Liver (tissue), 9 donors: ENCODE measurements around the gene PIGQ. TPM values are rescaled to one million over a fixed set of nuclear protein-coding genes. Genes with fewer than 3 reads are reported as not detected.

Source experiments
- DNase-seq: peaks from one replicate; pipeline ENCODE4 v3.0.0-alpha.2; 2017; ENCODE audit warnings: low spot score
- H3K27ac ChIP-seq, 2 donors: one replicate each; pipeline ENCODE4 v1.7.0; 2013; ENCODE audit warnings: inconsistent platforms in 2 of 2, low read length in 2 of 2, control low read depth in 1 of 2, low read depth in 1 of 2, mild to moderate bottlenecking in 1 of 2
- H3K27me3 ChIP-seq, 4 donors: one replicate each; pipeline versions ENCODE4 v1.6.1 to v1.7.0; 2013; ENCODE audit warnings: low read length in 3 of 4, inconsistent platforms in 1 of 4, mild to moderate bottlenecking in 1 of 4, moderate library complexity in 1 of 4; ENCODE audit not compliant: control insufficient read depth in 4 of 4, insufficient read depth in 4 of 4
- H3K36me3 ChIP-seq, 4 donors: one replicate each; pipeline versions ENCODE4 v1.6.1 to v1.7.0; 2013; ENCODE audit warnings: low read length in 3 of 4, mild to moderate bottlenecking in 3 of 4, low read depth in 1 of 4, moderate library complexity in 1 of 4; ENCODE audit not compliant: control insufficient read depth in 4 of 4, insufficient read depth in 3 of 4
- H3K4me1 ChIP-seq, 4 donors: one replicate each; pipeline versions ENCODE4 v1.6.1 to v1.7.0; 2013; ENCODE audit warnings: low read length in 3 of 4, mild to moderate bottlenecking in 3 of 4, moderate library complexity in 1 of 4; ENCODE audit not compliant: control insufficient read depth in 4 of 4, insufficient read depth in 4 of 4
- H3K4me3 ChIP-seq, 3 donors: one replicate each; pipeline versions ENCODE4 v1.6.1 to v1.7.0; 2013; ENCODE audit warnings: low read length in 3 of 3, control low read depth in 1 of 3, low read depth in 1 of 3, mild to moderate bottlenecking in 1 of 3
- H3K9ac ChIP-seq, 2 donors: one replicate each; pipeline ENCODE4 v1.7.0; 2013; ENCODE audit warnings: low read length in 2 of 2, mild to moderate bottlenecking in 2 of 2, moderate library complexity in 2 of 2, control low read depth in 1 of 2, low read depth in 1 of 2
- H3K9me3 ChIP-seq, 4 donors: one replicate each; pipeline versions ENCODE4 v1.6.1 to v1.7.0; 2013; ENCODE audit warnings: low read length in 3 of 4; ENCODE audit not compliant: control insufficient read depth in 4 of 4
- EGR1 ChIP-seq, 2 donors: IDR thresholded peaks; 2 replicates each; pipeline ENCODE4 v1.6.1; 2016 to 2018; ENCODE audit warnings: antibody characterized with exemption in 2 of 2, low read depth in 2 of 2
- FOXA1 ChIP-seq: IDR thresholded peaks from 2 replicates; pipeline ENCODE4 v1.6.1; 2016; ENCODE audit warnings: antibody characterized with exemption
- FOXA2 ChIP-seq: IDR thresholded peaks from 2 replicates; pipeline ENCODE4 v1.6.1; 2016; ENCODE audit warnings: antibody characterized with exemption
- GABPA ChIP-seq, 2 donors: IDR thresholded peaks in 1 of 2; conservative IDR thresholded peaks in 1 of 2; 2 replicates each; pipeline ENCODE4 v1.6.1; 2016; ENCODE audit warnings: antibody characterized with exemption in 2 of 2, mild to moderate bottlenecking in 1 of 2, moderate library complexity in 1 of 2
- HNF4A ChIP-seq, 2 donors: conservative IDR thresholded peaks; 2 replicates each; pipeline ENCODE4 v1.6.1; 2016; ENCODE audit warnings: antibody characterized with exemption in 2 of 2, mild to moderate bottlenecking in 2 of 2
- HNF4G ChIP-seq: IDR thresholded peaks from 2 replicates; pipeline ENCODE4 v1.6.1; 2016; ENCODE audit warnings: antibody characterized with exemption
- JUND ChIP-seq, 2 donors: IDR thresholded peaks; 2 replicates each; pipeline ENCODE4 v1.6.1; 2016; ENCODE audit warnings: antibody characterized with exemption in 2 of 2
- MAX ChIP-seq: IDR thresholded peaks from 2 replicates; pipeline ENCODE4 v1.6.1; 2016; ENCODE audit warnings: antibody characterized with exemption
- NR2F2 ChIP-seq: IDR thresholded peaks from 2 replicates; pipeline ENCODE4 v1.6.1; 2016; ENCODE audit warnings: antibody characterized with exemption
- RAD21 ChIP-seq, 2 donors: IDR thresholded peaks; 2 replicates each; pipeline ENCODE4 v1.6.1; 2016; ENCODE audit warnings: antibody characterized with exemption in 2 of 2, mild to moderate bottlenecking in 2 of 2
- REST ChIP-seq: IDR thresholded peaks from 2 replicates; pipeline ENCODE4 v1.6.1; 2016; ENCODE audit warnings: antibody characterized with exemption, mild to moderate bottlenecking
- RXRA ChIP-seq, 2 donors: IDR thresholded peaks; 2 replicates each; pipeline ENCODE4 v1.6.1; 2017 to 2018; ENCODE audit warnings: antibody characterized with exemption in 2 of 2, mild to moderate bottlenecking in 1 of 2
- SP1 ChIP-seq: IDR thresholded peaks from 2 replicates; pipeline ENCODE4 v1.6.1; 2018; ENCODE audit warnings: antibody characterized with exemption, mild to moderate bottlenecking
- TAF1 ChIP-seq: conservative IDR thresholded peaks from 2 replicates; pipeline ENCODE4 v1.6.1; 2016; ENCODE audit warnings: antibody characterized with exemption, mild to moderate bottlenecking
- YY1 ChIP-seq: IDR thresholded peaks from 2 replicates; pipeline ENCODE4 v1.6.1; 2016; ENCODE audit warnings: antibody characterized with exemption, mild to moderate bottlenecking
- ZBTB33 ChIP-seq: IDR thresholded peaks from 2 replicates; pipeline ENCODE4 v1.6.1; 2016; ENCODE audit warnings: antibody characterized with exemption
- WGBS: extraction: QIAGEN DNeasy Blood & Tissue Kit; methylation state at CpG from one replicate; pipeline ENCODE4 v1.1.7; 2013; 5-methylcytosine and 5-hydroxymethylcytosine counted together
- polyA plus RNA-seq, 2 donors: library from polyadenylated mRNA; stranded (reverse) in 1 of 2; unstranded in 1 of 2; fragments of 200-250 nt in 1 of 2; fragments of >200 nt in 1 of 2; fragmentation: Nextera tagmentation in 1 of 2; extraction: Ambion mirVana in 1 of 2; gene quantifications; one replicate each; pipeline versions ENCODE4 v1.2.1 to v1.2.3, GENCODE V29; 2013 to 2015
- total RNA-seq, 2 donors: library from RNA; depleted of rRNA; stranded (reverse); fragments of >200 nt; gene quantifications; one replicate each; pipeline ENCODE4 v1.2.3, GENCODE V29; 2014
- TF ChIP-seq, protein P1 (sequence below): fragments of 150-350 bp; IDR thresholded peaks from 2 replicates; pipeline ENCODE4 v1.5.1; 2017; ENCODE audit warnings: improper control_type of control experiment, low read depth, low read length; ENCODE audit not compliant: missing input control
- TF ChIP-seq, protein P2 (sequence below): IDR thresholded peaks from 2 replicates; pipeline ENCODE4 v1.6.1; 2016; ENCODE audit warnings: antibody characterized with exemption
- donor health status: healthy.
- donor health status: healthy.
- donor health status: healthy.
- donor health status: healthy.
- donor health status: healthy.

PIGQ gene
- total and polyA plus RNA-seq, 4 donors, result 16.8 to 144 (median 20.6) TPM

DNA sequence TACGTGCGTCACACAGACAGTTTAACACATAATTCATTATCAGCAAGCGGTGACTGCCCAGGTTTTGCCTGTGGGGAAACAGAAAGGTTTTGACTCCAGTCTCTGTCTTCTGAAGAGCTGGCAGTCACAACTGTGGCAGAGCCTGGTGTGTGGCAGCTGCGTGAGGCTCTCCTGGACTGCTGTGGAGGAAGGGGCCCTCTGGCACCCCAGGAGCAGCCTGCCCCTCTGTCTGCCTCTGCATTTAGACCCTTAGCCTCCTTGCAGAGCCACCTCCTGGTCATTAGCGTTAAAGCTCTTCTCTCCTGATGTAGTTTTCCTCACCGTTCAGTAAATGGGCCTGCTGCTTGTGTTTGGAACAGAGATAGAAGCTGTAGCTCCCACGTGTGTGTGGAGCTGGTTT is 31.0 kb downstream of the PIGQ start:
- H3K27ac ChIP-seq, result no peak overlapping the region

DNA sequence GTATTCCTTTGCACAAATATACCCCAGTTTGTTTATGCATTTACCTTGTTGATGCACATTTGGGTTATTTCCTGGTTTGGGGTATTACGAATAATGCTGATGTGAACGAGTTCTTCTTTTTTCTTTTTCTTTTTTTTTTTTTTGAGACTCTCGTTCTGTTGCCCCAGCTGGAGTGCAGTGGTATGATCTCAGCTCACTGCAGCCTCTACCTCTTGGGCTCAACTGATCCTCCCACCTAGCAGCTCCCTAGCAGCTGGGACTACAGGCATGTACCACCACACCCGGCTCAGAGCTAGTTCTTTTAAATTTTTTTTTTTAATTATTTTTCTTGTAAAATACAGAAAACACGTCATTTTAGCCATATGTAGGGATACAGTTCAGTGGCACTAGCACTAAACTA is 34.2 kb downstream of the PIGQ start:
- DNase-seq, result no peak
- no peak overlapping the region for H3K9ac ChIP-seq
- H3K4me1 ChIP-seq, result peaks cover 0 to 18% (median 2%) of the 10 kb centered on the region in 4 donors
- H3K4me3 ChIP-seq, result no peak overlapping the region
- no peaks in the 10 kb centered on the region for H3K27me3 ChIP-seq
- 80% methylated on average over 5 of the region's 5 CpGs for WGBS
- H3K9me3 ChIP-seq, result no peaks in the 10 kb centered on the region
- H3K27ac ChIP-seq, result no peak overlapping the region
- peaks cover 0 to 4% (median 2%) of the 10 kb centered on the region in 4 donors for H3K36me3 ChIP-seq
- TF ChIP-seq YY1 (no peak), REST (no peak), HNF4A (conservative IDR thresholded peaks at IDR 0.05) (no peak), RXRA (IDR thresholded peaks at IDR 0.05) (no peak), HNF4G (no peak), SP1 (no peak), NR2F2 (no peak), GABPA (IDR thresholded peaks at IDR 0.05 in 1 of 2, conservative IDR thresholded peaks at IDR 0.05 in 1 of 2) (no peak), ZBTB33 (no peak), FOXA2 (no peak), EGR1 (IDR thresholded peaks at IDR 0.05; ENCODE audit: low read depth in 2 of 2) (no peak), JUND (IDR thresholded peaks at IDR 0.05) (no peak), RAD21 (IDR thresholded peaks at IDR 0.05) (no peak), TAF1 (no peak), FOXA1 (no peak), MAX (no peak)
- TF ChIP-seq, protein P1, sequence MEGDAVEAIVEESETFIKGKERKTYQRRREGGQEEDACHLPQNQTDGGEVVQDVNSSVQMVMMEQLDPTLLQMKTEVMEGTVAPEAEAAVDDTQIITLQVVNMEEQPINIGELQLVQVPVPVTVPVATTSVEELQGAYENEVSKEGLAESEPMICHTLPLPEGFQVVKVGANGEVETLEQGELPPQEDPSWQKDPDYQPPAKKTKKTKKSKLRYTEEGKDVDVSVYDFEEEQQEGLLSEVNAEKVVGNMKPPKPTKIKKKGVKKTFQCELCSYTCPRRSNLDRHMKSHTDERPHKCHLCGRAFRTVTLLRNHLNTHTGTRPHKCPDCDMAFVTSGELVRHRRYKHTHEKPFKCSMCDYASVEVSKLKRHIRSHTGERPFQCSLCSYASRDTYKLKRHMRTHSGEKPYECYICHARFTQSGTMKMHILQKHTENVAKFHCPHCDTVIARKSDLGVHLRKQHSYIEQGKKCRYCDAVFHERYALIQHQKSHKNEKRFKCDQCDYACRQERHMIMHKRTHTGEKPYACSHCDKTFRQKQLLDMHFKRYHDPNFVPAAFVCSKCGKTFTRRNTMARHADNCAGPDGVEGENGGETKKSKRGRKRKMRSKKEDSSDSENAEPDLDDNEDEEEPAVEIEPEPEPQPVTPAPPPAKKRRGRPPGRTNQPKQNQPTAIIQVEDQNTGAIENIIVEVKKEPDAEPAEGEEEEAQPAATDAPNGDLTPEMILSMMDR, result no peak
- TF ChIP-seq, protein P2, sequence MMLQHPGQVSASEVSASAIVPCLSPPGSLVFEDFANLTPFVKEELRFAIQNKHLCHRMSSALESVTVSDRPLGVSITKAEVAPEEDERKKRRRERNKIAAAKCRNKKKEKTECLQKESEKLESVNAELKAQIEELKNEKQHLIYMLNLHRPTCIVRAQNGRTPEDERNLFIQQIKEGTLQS, result no peak

More for the DNA sequence above, 31.0 kb downstream of the PIGQ start:
- H3K27me3 ChIP-seq, result no peaks in the 10 kb centered on the region
- TF ChIP-seq RXRA (IDR thresholded peaks at IDR 0.05) (no peak), RAD21 (IDR thresholded peaks at IDR 0.05) (peak in 1 of 2 donors; percentile 35), TAF1 (no peak), EGR1 (IDR thresholded peaks at IDR 0.05; ENCODE audit: low read depth in 2 of 2) (no peak)
- 70% methylated on average over 7 of the region's 7 CpGs for WGBS
- no peak overlapping the region for H3K9ac ChIP-seq
- DNase-seq, result no peak
- H3K36me3 ChIP-seq, result peaks cover 0 to 4% (median 2%) of the 10 kb centered on the region in 4 donors
- no peaks in the 10 kb centered on the region for H3K9me3 ChIP-seq
- no peak overlapping the region for H3K4me3 ChIP-seq
- peaks cover 9 to 34% (median 18%) of the 10 kb centered on the region in 4 donors for H3K4me1 ChIP-seq
